Mesenchymal stem cell (in vitro differentiated cells and primary cell): ENCODE results near the gene RNF166.

ENCODE experiments used
- DNase-seq: peaks from one replicate; pipeline ENCODE4 v3.0.0-alpha.2; 2013
- H2AFZ ChIP-seq: one replicate; pipeline ENCODE4 v1.6.1; 2013; ENCODE audit warnings: low read depth, mild to moderate bottlenecking, control low read depth, inconsistent platforms, low read length, moderate library complexity
- H2AK5ac ChIP-seq: 2 replicates; pipeline ENCODE4 v1.6.1; 2013; ENCODE audit warnings: low read length, moderate library complexity, mild to moderate bottlenecking, inconsistent platforms; ENCODE audit not compliant: severe bottlenecking
- H2BK120ac ChIP-seq: one replicate; pipeline ENCODE4 v1.6.1; 2013; ENCODE audit warnings: low read depth, mild to moderate bottlenecking, inconsistent platforms, low read length, moderate library complexity
- H2BK12ac ChIP-seq, 2 experiments: one replicate each; pipeline ENCODE4 v1.6.1; 2013; ENCODE audit warnings: inconsistent platforms in 2 of 2, low read length in 2 of 2, mild to moderate bottlenecking in 2 of 2, moderate library complexity in 2 of 2, control low read depth in 1 of 2
- H2BK15ac ChIP-seq: one replicate; pipeline ENCODE4 v1.6.1; 2013; ENCODE audit warnings: mild to moderate bottlenecking, low read depth, inconsistent platforms; ENCODE audit not compliant: poor library complexity, severe bottlenecking
- H2BK5ac ChIP-seq: 2 replicates; pipeline ENCODE4 v1.6.1; 2013; ENCODE audit warnings: low read depth, mild to moderate bottlenecking, low read length, control low read depth, inconsistent platforms; ENCODE audit not compliant: poor library complexity, severe bottlenecking
- H3K14ac ChIP-seq, 2 experiments: one replicate each; pipeline ENCODE4 v1.6.1; 2013; ENCODE audit warnings: inconsistent platforms in 2 of 2, low read length in 2 of 2, control low read depth in 1 of 2, mild to moderate bottlenecking in 1 of 2, moderate library complexity in 1 of 2
- H3K18ac ChIP-seq, 2 experiments: one replicate each; pipeline ENCODE4 v1.6.1; 2013; ENCODE audit warnings: inconsistent platforms in 2 of 2, low read length in 2 of 2, control low read depth in 1 of 2, low read depth in 1 of 2, mild to moderate bottlenecking in 1 of 2
- H3K23ac ChIP-seq, 2 experiments: one replicate each; pipeline ENCODE4 v1.6.1; 2013; ENCODE audit warnings: inconsistent platforms in 2 of 2, low read length in 2 of 2, mild to moderate bottlenecking in 2 of 2, moderate library complexity in 2 of 2, control low read depth in 1 of 2
- H3K27ac ChIP-seq: 2 replicates; pipeline ENCODE4 v1.5.1; 2013; ENCODE audit warnings: mild to moderate bottlenecking, moderate library complexity, low read length, control low read depth, inconsistent platforms; ENCODE audit not compliant: poor library complexity, severe bottlenecking
- H3K27me3 ChIP-seq, 2 experiments: 2 replicates each; pipeline versions ENCODE4 v1.6.1 to v1.7.0; 2013; ENCODE audit warnings: low read length in 2 of 2, mild to moderate bottlenecking in 2 of 2, moderate library complexity in 2 of 2, control low read depth in 1 of 2, inconsistent platforms in 1 of 2; ENCODE audit not compliant: control insufficient read depth in 1 of 2, insufficient read depth in 1 of 2
- H3K36me3 ChIP-seq, 2 experiments: 2 replicates each; pipeline versions ENCODE4 v1.6.1 to v1.7.0; 2013; ENCODE audit warnings: low read length in 2 of 2, control low read depth in 1 of 2, inconsistent platforms in 1 of 2, low read depth in 1 of 2, mild to moderate bottlenecking in 1 of 2; ENCODE audit not compliant: insufficient read depth in 2 of 2, control insufficient read depth in 1 of 2
- H3K4ac ChIP-seq, 2 experiments: one replicate each; pipeline ENCODE4 v1.6.1; 2013; ENCODE audit warnings: inconsistent platforms in 2 of 2, low read length in 2 of 2, mild to moderate bottlenecking in 2 of 2, moderate library complexity in 2 of 2, control low read depth in 1 of 2, low read depth in 1 of 2
- H3K4me1 ChIP-seq: 2 replicates; pipeline ENCODE4 v1.6.1; 2013; ENCODE audit warnings: low read depth, low read length, control low read depth; ENCODE audit not compliant: control insufficient read depth, insufficient read depth
- H3K4me2 ChIP-seq: 2 replicates; pipeline ENCODE4 v1.6.1; 2013; ENCODE audit warnings: low read length, mild to moderate bottlenecking, inconsistent platforms; ENCODE audit not compliant: poor library complexity, severe bottlenecking
- H3K4me3 ChIP-seq, 2 experiments: 2 replicates each; pipeline versions ENCODE4 v1.5.1 to v1.7.0; 2013; ENCODE audit warnings: low read length in 2 of 2, mild to moderate bottlenecking in 2 of 2, control low read depth in 1 of 2, low read depth in 1 of 2; ENCODE audit not compliant: insufficient read depth in 1 of 2
- H3K79me1 ChIP-seq: replicated peaks from 2 replicates; pipeline ENCODE4 v1.6.1; 2013; ENCODE audit warnings: mild to moderate bottlenecking, control low read depth, low read length, inconsistent platforms; ENCODE audit not compliant: poor library complexity, severe bottlenecking
- H3K9ac ChIP-seq: 2 replicates; pipeline ENCODE4 v1.7.0; 2013; ENCODE audit warnings: mild to moderate bottlenecking, low read length, moderate library complexity
- H3K9me3 ChIP-seq: 2 replicates; pipeline ENCODE4 v1.7.0; 2013; ENCODE audit warnings: mild to moderate bottlenecking, low read length; ENCODE audit not compliant: control insufficient read depth
- H4K8ac ChIP-seq: one replicate; pipeline ENCODE4 v1.6.1; 2013; ENCODE audit warnings: inconsistent platforms, mild to moderate bottlenecking, low read length, moderate library complexity
- H4K91ac ChIP-seq: one replicate; pipeline ENCODE4 v1.6.1; 2013; ENCODE audit warnings: mild to moderate bottlenecking, low read length, inconsistent platforms
- WGBS: methylation state at CpG from one replicate; pipeline ENCODE4 v1.1.7; 2013; ENCODE audit warnings: mixed read lengths; 5-methylcytosine and 5-hydroxymethylcytosine counted together

Gene RNF166

DNA sequence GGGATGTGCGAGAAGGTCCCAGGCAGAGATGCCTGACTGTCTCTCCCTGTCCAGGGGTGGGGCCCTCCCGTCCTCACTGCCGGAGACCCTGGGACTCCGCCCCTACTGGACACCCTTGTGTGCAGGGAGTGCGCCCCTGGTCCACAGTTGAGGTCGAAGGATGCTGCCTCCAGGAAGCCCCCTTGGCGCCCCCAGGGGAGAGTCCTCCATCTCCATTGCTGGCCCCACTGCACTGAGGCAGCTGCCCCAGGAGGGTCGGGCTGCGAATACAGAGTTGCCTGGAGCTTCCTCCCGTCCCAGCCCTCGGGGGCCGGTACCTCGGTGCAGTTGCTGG is 26.7 kb upstream of the RNF166 start:
- Histone ChIP-seq H3K4me2 (no peak overlapping the region), H3K4ac (no peak overlapping the region)

DNA sequence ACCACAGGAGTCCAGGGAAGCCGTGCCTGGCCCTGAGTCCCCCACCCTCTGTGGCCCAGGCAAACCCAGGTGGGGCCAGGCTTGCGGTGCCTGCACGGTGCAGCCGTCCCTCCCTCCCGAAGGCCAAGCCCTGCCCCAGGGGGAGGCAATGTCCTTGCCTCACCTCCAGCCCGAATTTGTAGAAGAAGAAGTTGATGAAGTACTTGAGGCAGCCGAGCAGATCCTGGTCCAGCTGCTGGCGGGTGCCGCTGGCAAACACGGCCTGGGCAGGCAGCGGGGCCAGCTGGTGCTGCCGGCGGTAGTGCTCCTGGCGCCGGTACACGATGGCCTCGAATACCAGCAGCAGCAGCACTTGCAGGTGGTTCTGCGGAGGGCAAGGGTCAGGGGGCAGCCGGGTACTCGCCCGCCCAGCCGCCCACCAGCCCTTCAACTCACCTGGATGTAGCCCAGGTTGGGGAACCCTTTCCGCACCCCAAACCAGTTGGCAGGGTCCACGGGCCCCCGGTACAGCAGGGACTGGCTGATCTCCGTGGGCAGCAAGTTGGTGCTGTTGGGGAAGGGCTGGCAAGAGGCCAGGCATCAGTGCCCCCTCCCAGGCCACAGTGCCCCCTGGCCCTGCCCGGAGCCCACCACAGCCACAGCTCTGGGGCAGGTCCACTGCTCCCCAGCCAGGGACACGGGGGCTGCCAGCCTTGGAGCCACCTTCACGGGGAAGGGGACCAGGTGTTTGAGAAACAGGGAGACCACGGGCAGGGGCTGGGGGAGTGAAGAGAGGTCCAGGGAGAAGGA is 26.2 kb upstream of the RNF166 start:
- H3K27ac ChIP-seq, result no peak overlapping the region
- H3K14ac ChIP-seq, result no peak overlapping the region
- 90% methylated on average over 30 of the region's 30 CpGs for WGBS
- H2BK5ac ChIP-seq, result no peak overlapping the region
- H3K27me3 ChIP-seq, result no peaks in the 10 kb centered on the region
- no peak overlapping the region for H2AK5ac ChIP-seq
- no peak for DNase-seq
- no peak overlapping the region for H2BK15ac ChIP-seq
- H3K4me1 ChIP-seq, result peaks cover 20% of the 10 kb centered on the region
- no peak overlapping the region for H3K4me3 ChIP-seq
- no peak overlapping the region for H3K18ac ChIP-seq
- H3K9me3 ChIP-seq, result no peaks in the 10 kb centered on the region
- H2BK12ac ChIP-seq, result no peak overlapping the region
- H2BK120ac ChIP-seq, result no peak overlapping the region
- H3K79me1 ChIP-seq, result peaks cover 3% of the 10 kb centered on the region
- H4K8ac ChIP-seq, result no peak overlapping the region
- H3K23ac ChIP-seq, result no peak overlapping the region
- H3K4me2 ChIP-seq, result no peak overlapping the region
- H3K4ac ChIP-seq, result no peak overlapping the region
- H3K9ac ChIP-seq, result no peak overlapping the region
- peaks cover 60 to 82% of the 10 kb centered on the region in 2 experiments for H3K36me3 ChIP-seq
- peak overlapping the region; percentile 32 for H4K91ac ChIP-seq
- no peak overlapping the region for H2AFZ ChIP-seq

More for the DNA sequence above, 26.7 kb upstream of the RNF166 start:
- H3K9me3 ChIP-seq, result no peaks in the 10 kb centered on the region
- no peak overlapping the region for H3K23ac ChIP-seq
- no peak overlapping the region for H2BK120ac ChIP-seq
- H3K27ac ChIP-seq, result no peak overlapping the region
- 88% methylated on average over 13 of the region's 13 CpGs for WGBS
- no peak overlapping the region for H2AFZ ChIP-seq
- H3K9ac ChIP-seq, result no peak overlapping the region
- H4K91ac ChIP-seq, result no peak overlapping the region
- no peak overlapping the region for H3K14ac ChIP-seq
- no peak overlapping the region for H2BK5ac ChIP-seq
- no peak overlapping the region for H2AK5ac ChIP-seq
- no peak overlapping the region for H3K18ac ChIP-seq
- H2BK12ac ChIP-seq, result no peak overlapping the region
- H3K4me1 ChIP-seq, result peaks cover 20% of the 10 kb centered on the region
- no peak for DNase-seq
- H2BK15ac ChIP-seq, result no peak overlapping the region
- H3K4me3 ChIP-seq, result no peak overlapping the region
- H4K8ac ChIP-seq, result no peak overlapping the region
- peaks cover 57 to 82% of the 10 kb centered on the region in 2 experiments for H3K36me3 ChIP-seq
- H3K79me1 ChIP-seq, result peaks cover 3% of the 10 kb centered on the region
- H3K27me3 ChIP-seq, result no peaks in the 10 kb centered on the region

DNA sequence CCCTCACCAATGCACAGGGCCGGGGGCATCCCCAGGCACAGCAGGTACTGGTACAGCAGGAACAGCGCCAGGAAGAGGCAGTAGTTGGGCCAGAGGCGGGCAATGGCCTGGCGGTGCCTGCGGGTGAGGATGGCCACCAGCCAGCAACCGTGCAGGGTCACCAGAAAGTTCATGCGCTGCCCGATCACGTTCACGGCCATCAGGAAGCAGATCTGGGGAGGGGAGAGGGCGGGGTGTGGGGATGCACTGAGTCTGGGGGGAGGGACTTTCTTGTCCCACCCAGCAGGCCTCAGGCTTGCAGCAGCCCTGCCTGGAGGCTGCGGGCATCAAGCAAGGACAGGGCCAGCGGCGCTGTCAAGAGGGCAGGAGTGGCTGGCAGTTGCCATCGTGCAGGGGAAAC is 25.5 kb upstream of the RNF166 start:
- no peak overlapping the region for H3K27ac ChIP-seq
- peaks cover 21% of the 10 kb centered on the region for H3K4me1 ChIP-seq
- H3K9me3 ChIP-seq, result no peaks in the 10 kb centered on the region
- H2BK15ac ChIP-seq, result no peak overlapping the region
- peak overlapping the region in 1 of 2 experiments; percentile 41 for H3K14ac ChIP-seq
- H2BK5ac ChIP-seq, result no peak overlapping the region
- H3K4me3 ChIP-seq, result no peak overlapping the region
- H3K27me3 ChIP-seq, result no peaks in the 10 kb centered on the region
- no peak overlapping the region for H3K18ac ChIP-seq
- peaks cover 65 to 84% of the 10 kb centered on the region in 2 experiments for H3K36me3 ChIP-seq
- no peak overlapping the region for H3K4ac ChIP-seq
- DNase-seq, result no peak
- H2BK120ac ChIP-seq, result no peak overlapping the region
- no peak overlapping the region for H3K23ac ChIP-seq
- H3K9ac ChIP-seq, result no peak overlapping the region
- no peak overlapping the region for H2AFZ ChIP-seq
- no peak overlapping the region for H3K4me2 ChIP-seq
- 92% methylated on average over 10 of the region's 15 CpGs for WGBS
- peaks cover 6% of the 10 kb centered on the region for H3K79me1 ChIP-seq
- no peak overlapping the region for H2AK5ac ChIP-seq
- H2BK12ac ChIP-seq, result peak overlapping the region in 1 of 2 experiments; percentile 19
- no peak overlapping the region for H4K91ac ChIP-seq
- H4K8ac ChIP-seq, result no peak overlapping the region

DNA sequence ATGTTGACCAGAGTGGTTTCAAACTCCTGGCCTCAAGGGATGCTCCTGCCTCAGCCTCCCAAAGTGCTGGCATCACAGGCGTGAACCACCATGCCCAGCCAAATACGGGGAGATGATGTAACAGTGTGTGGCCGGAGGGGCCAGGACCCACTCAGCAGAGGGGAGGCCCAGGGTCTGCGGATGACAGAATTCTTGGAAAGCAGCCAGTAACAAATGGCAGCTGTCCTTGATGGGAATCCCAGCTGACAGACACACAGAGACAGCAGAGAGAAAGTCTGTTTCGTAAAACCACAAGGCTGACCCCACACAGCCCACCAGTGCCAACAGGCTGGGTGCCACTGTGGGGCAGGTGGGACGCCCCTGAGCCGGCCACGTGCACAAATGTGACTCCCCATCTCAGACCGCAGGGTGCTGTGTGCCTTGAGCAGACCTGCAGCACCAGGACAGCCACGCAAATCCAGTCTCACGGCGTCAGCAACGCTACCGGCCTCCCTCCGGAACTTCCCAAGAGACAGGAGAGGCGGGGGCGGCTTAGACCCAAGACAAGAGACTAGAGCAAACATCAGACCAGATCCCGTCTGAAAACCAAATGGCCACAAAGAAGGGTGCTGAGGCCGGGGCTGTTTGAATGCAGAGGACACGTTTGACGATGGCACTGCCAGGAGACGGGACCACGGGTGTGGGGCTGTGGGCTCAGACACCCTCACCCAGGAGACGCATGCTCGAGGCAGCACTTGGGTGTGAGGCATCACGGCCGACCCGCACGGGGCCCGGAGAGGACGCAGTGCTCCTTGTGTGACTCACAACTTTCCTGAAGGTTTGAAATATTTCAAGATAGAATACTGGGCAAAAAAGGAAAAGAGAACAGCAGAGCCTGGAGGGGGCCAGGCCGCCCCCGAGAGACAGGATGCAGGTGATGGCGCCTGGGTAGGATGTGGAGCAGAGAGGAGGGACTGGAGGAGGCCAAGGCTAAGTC is 24.7 kb upstream of the RNF166 start:
- peaks cover 69 to 84% of the 10 kb centered on the region in 2 experiments for H3K36me3 ChIP-seq
- H2BK12ac ChIP-seq, result no peak overlapping the region
- no peak overlapping the region for H3K23ac ChIP-seq
- H3K9me3 ChIP-seq, result no peaks in the 10 kb centered on the region
- H2BK5ac ChIP-seq, result no peak overlapping the region
- 77% methylated on average over 34 of the region's 34 CpGs for WGBS
- no peak for DNase-seq
- no peak overlapping the region for H3K4me2 ChIP-seq
- no peak overlapping the region for H4K8ac ChIP-seq
- H2BK15ac ChIP-seq, result no peak overlapping the region
- H3K27me3 ChIP-seq, result no peaks in the 10 kb centered on the region
- H3K79me1 ChIP-seq, result peaks cover 5% of the 10 kb centered on the region
- peaks cover 21% of the 10 kb centered on the region for H3K4me1 ChIP-seq
- H2BK120ac ChIP-seq, result no peak overlapping the region
- H2AFZ ChIP-seq, result no peak overlapping the region
- no peak overlapping the region for H3K14ac ChIP-seq
- H3K4ac ChIP-seq, result no peak overlapping the region
- H4K91ac ChIP-seq, result peak overlapping the region; percentile 11
- H3K27ac ChIP-seq, result no peak overlapping the region
- no peak overlapping the region for H3K9ac ChIP-seq
- no peak overlapping the region for H3K18ac ChIP-seq
- H3K4me3 ChIP-seq, result no peak overlapping the region
- H2AK5ac ChIP-seq, result no peak overlapping the region
